GM19099 (cell line): ENCODE results near the gene OPCML.

ENCODE experiments used
- POLR2A ChIP-seq: IDR thresholded peaks from 3 replicates; pipeline ENCODE4 v1.6.1; 2011; ENCODE audit warnings: low read depth; ENCODE audit not compliant: insufficient read length; ENCODE audit errors: extremely low read depth

Gene OPCML

GRCh38 chr11:133239575-133239974 is 292.7 kb downstream of the OPCML start:
- no peak for TF ChIP-seq POLR2A

- TF ChIP-seq POLR2A = no peak
Observed at GRCh38 chr11:133238495-133238894, 293.8 kb downstream of the OPCML start.

GRCh38 chr11:133238027-133238426 is 294.3 kb downstream of the OPCML start:
- TF ChIP-seq POLR2A = no peak

GRCh38 chr11:133235381-133235780 is 296.9 kb downstream of the OPCML start:
- TF ChIP-seq POLR2A = no peak

GRCh38 chr11:133234883-133235282 is 297.4 kb downstream of the OPCML start:
- TF ChIP-seq POLR2A = no peak

- TF ChIP-seq POLR2A = no peak
Observed at GRCh38 chr11:133232665-133233064, 299.6 kb downstream of the OPCML start.

- TF ChIP-seq POLR2A = no peak
Observed at GRCh38 chr11:133230431-133230830, 301.9 kb downstream of the OPCML start.

- no peak for TF ChIP-seq POLR2A
Observed at GRCh38 chr11:133228471-133229329, 303.6 kb downstream of the OPCML start.

- no peak for TF ChIP-seq POLR2A
Observed at GRCh38 chr11:133227632-133228111, 304.6 kb downstream of the OPCML start.

GRCh38 chr11:133224271-133224670 is 308.0 kb downstream of the OPCML start:
- TF ChIP-seq POLR2A = no peak

GRCh38 chr11:133222425-133223330 is 309.6 kb downstream of the OPCML start:
- no peak for TF ChIP-seq POLR2A

GRCh38 chr11:133219543-133219942 is 312.8 kb downstream of the OPCML start:
- TF ChIP-seq POLR2A = no peak

GRCh38 chr11:133216813-133217212 is 315.5 kb downstream of the OPCML start:
- no peak for TF ChIP-seq POLR2A

- no peak for TF ChIP-seq POLR2A
Observed at GRCh38 chr11:133215596-133216230, 316.6 kb downstream of the OPCML start.

- no peak for TF ChIP-seq POLR2A
Observed at GRCh38 chr11:133214646-133215045, 317.7 kb downstream of the OPCML start.

GRCh38 chr11:133212201-133212600 is 320.1 kb downstream of the OPCML start:
- TF ChIP-seq POLR2A = no peak

GRCh38 chr11:133207995-133208394 is 324.3 kb downstream of the OPCML start:
- TF ChIP-seq POLR2A = no peak
